NCI-H748 (cell line): ENCODE results near the gene OTOA.
"Not testable (repeated sequence)": the region's sequence is repeated elsewhere in the genome, so short reads cannot be mapped to it uniquely, and the experiment has no call there.

Experiments used
- DNase-seq: peaks from one replicate; lab custom pipeline; 2025; ENCODE audit not compliant: unreplicated experiment; lab: John Stamatoyannopoulos, UW

Gene OTOA

DNA sequence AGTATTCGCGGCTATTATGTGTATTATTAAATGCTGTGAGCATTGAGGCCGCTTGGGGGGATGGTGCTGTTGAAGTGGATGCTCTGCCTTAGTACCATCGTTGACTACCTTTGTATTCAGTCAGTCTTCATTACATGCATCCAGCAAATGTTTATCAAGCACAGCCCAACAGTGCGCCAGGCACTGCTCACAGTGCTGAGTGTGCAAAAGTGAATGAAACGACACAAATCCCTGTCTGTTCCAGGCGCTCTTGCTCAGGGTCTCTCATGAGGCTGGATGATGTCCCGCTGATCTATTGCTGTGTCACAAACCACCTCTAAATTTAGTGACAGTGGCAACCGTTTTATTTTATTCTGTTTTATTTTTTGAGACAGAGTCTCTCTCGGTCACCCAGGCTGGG is 53.8 kb downstream of the OTOA start:
- DNase-seq: no peak

DNA sequence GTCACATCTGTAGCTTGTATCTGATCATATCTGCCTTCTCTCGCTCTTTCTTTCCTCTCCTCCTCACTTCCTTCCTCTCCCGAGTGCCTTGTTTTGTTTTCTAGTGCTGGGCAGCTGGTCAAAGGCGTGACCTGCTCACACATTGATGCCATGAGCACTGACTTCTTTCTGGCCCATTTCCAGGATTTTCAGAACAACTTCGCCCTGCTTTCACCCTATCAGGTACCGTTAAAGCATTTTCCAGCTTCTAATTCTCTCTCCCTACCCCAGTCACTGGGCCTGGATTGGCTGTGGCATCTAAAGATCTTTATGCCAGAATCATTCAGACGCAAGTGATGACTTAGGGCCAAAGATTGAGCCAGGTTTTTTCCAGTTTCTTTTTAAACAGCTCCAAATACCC is 55.5 kb downstream of the OTOA start:
- DNase-seq: no peak

DNA sequence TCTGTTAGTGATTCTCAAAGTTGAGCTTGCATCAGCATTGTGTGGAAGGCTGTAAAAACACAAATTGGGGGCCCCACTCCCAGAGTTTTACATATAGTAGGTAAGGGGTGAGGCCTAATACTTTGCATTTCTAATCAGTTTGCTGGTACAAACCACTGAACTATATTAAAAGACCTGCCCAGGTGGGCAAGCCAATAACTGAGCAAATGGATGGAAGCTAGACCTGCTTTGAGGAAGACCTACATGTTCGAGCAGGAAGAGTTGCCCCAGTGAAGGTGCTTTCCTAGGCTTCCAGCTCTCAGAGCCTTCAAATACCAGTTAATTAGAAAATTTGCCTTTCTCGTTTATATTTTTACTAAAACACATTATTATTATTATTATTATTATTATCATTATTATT is 56.8 kb downstream of the OTOA start:
- no peak for DNase-seq

DNA sequence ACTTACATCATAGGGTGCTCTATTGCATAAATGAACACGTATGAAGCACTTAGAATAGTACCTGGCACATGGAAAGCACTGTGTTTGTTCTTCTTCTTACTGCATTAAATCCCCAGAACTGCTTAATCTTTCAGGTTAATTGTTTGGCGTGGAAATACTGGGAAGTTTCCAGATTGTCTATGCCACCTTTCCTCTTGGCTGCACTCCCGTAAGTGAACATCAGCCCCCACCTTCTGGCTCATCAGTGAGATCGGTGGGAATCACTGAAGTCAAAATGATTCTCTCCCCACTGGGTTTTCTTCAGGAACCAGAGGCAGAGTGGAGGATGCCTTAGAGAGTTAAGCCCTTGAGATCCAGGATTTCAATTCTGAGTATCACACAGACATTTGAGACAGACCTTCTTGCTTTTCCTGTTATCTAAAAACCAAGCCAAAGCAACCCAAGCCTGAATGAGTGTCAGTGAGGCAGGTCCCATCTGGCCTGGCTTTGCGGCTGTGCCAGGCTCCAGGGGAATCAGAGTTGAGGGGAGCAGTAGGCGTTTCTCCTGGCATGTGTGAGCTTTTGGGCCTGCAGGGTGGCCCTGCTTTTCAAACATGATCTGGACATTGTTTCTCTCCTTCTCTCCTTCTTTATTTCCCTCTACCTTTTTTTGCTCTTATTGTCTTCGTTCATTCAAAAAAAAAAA is 59.1 kb downstream of the OTOA start:
- DNase-seq: no peak

DNA sequence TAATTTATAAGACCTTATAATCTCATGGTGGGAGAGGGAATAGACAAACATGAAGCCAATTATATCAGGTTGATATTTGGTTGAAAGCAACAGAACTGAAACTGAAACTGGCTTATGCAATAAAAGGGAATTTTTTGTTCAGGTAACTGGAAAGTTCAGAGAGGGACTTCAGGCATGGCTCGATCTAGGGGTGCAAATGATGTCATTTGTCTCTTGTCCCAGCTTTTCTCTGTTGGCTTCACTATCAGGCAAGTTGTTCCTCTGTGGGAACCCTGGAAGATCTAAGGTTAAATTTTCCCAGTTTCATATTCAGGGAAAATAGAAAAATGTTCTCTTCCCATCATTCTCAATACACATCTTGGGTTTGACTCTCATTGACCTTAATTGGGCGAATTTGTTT is 59.8 kb downstream of the OTOA start:
- DNase-seq: no peak

DNA sequence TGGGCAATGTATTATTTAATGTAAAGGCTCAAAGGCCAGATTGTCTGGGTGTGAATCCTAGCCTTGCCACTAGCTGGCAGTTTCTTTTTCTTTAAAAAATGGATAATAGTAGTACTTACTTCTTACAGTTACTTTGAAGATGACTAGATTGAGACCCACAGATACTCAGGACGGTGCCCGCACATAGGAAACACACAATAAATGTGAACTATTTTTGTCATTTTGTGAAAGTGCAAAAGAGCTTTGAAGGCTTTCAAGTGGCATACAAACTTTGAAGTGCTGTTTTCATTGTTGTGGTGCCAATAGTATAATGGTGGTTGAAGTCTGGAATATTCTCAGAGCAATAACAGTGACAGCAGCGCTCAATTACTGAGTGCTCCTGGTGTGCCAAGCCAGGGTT is 63.6 kb downstream of the OTOA start:
- DNase-seq: no peak

DNA sequence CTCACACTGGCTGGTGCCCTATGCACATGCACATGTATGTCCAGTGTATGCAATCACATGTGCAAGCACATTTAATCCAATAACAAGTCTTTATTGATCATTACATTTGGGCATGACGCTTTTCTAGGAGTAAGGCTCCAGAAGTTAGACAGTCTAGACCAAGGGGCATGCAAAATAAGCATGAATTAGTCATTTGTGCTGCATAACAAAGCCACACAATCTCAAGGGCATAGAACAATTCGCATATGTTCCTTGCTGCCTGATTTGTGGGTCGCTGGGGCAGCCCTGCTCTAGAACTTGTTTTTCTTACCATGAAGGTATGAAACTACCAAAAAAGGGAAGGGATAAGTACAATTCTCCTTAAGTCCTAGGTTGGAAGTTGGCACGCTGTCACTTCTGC is 67.5 kb downstream of the OTOA start:
- not testable (repeated sequence) for DNase-seq

DNA sequence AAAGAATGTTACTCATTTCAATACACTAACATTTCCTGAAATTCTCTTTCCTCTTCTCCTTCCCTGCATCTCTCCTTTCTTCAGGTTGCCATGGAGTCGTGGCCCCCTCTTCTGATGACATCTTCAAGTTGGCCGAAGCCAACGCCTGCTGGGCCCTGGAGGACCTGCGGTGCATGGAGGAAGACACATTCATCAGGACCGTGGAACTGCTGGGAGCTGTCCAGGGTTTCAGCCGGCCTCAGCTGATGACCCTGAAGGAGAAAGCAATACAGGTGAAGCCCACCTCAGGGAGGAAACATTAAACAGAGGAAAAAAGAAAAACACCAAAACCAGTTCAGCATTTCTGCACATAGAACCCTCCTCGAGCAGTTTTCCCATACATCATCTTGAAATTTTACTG is 76.9 kb downstream of the OTOA start:
- not testable (repeated sequence) for DNase-seq

DNA sequence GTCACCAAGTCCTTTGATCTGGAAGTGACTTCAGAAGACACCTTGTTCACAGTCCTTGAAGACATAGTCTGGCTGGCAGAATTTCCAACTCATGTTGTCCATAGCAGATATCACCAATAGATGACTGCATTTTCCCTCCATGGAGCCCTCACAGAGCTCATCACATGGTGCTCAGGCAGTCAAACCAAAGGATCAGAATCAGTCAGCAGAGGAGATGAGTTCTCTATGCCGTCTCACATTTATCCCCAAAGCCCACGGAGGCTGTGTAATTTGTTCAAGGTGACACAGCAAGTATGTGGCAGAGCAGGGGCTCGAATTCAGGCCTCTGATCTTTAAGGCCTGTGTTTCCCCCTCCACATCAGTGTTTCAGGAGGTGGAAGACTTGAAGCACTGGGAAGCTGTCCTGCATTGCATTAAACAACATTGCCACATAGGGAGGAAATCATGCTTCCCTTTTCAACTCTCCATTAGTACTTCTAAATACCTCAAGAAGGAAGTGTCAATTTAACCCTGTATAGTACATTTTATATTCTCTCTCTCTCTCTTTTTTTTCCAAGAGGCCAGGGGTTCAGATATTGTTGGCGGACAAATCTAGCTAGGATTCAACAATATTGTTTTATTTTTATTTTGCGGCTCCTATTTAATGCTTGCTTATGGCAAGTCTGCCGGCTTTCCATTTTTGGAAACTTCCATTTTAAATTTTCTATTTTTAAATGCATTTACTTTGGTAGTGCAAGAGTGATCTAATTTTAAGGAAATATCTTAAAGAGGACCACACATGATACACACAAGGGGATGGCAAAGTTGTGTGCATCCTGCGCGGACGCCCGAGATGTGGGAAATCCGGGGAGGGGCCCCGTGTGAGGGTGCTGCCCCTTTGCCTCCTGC is 92.7 kb downstream of the OTOA start:
- not testable (repeated sequence) for DNase-seq

DNA sequence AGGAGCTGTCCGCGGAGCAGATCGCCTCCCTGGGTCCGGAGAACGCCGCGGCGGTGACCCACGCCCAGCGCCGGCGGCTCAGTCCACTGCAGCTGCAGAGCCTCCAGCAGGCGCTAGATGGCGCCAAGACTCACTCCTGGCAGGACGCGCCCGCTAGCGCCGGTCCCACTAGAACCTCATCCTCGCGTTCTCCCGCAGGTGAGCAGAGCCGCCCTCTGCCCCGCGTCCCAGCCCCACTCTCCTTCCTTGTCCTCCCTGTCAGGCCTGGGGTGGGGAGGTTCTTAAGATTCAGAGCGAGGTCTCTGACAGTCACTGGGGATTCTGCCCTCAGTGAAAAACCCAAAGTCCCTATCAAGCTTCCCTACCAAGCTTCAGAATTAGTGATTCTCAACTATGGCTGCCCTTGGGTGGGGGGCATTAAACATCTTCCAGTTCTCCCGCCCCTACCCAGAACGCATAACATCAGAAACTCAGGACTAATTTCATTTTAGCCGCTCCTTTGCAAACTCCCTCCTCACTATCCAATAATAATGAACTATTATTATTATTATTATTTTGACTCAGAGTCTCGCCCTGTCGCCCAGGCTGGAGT is 93.4 kb downstream of the OTOA start:
- DNase-seq: not testable (repeated sequence)

DNA sequence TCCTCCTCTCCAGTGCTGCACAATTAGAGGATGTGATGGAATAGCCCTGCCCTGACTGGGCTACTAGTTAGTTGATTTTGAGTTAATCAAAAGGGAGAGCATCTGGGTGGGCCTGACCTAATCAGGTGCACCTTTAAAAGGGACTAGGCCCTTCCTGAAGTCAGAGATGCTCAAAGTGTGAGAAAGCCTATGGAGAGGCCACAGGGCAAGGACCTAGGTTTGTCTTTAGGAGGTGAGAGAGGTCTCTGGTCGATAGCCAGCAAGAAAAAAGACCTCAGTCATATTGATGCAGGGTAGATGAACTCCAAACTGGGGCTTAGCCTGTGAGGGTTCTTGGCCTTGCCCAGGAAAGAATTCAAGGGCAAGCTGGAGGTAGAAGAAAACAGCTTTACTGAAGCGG is 104.5 kb downstream of the OTOA start:
- DNase-seq: not testable (repeated sequence)

DNA sequence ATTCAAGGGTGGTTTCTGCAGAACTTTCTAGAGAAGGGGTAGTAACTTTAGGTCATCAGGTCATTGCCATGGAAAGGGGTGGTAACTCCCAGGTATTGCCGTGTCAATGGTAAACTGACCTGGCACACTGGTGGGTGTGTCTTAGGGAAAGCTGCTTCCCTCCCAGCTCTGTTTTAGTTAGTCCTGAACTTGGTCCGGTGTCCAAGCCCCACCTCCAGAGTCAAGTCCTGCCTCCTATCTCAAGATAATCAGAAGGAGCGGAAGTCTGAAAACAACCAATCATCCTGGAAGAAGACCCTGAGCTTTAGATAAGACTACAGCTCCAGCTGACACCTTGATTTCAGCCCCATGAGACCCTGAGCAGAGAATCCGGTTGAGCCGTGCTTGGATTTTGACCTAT is 105.0 kb downstream of the OTOA start:
- not testable (repeated sequence) for DNase-seq

DNA sequence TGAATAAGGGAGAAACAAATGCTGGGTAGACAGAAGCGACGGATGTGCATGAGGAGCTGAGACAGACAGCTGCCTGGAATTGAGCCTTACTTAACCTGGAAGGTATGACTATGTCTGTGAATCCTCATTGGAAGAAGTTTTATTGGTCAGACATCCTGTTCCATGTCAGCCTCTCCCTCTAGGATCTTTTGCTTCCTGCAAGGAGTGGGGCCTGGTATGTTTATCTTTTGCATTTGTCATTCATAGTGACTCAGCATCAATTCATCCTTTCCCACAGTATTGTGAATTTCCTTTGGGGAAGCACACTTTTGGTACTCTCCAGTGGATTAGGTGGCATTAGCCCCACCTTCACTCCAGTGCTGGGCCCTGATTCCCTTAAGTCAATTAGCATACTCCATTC is 105.5 kb downstream of the OTOA start:
- not testable (repeated sequence) for DNase-seq

DNA sequence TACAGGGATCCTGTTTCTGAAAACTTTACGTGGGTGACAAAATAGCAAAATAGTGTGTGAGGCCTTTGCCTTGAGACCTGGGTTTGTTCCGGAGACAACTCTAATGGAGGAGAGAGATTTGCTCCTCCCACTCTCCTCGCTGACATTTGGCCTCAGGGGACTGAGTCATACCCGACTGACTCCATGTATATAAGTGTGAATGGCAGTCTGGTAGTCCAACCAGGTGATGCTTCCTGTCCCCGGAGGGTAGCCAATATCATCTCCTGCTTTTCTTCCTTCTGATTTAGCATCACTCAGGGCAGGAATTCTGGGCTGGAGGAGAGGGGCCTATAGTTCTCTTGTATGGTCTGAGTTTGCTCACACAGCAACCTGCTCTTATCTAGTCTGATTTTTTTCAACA is 106.8 kb downstream of the OTOA start:
- not testable (repeated sequence) for DNase-seq

DNA sequence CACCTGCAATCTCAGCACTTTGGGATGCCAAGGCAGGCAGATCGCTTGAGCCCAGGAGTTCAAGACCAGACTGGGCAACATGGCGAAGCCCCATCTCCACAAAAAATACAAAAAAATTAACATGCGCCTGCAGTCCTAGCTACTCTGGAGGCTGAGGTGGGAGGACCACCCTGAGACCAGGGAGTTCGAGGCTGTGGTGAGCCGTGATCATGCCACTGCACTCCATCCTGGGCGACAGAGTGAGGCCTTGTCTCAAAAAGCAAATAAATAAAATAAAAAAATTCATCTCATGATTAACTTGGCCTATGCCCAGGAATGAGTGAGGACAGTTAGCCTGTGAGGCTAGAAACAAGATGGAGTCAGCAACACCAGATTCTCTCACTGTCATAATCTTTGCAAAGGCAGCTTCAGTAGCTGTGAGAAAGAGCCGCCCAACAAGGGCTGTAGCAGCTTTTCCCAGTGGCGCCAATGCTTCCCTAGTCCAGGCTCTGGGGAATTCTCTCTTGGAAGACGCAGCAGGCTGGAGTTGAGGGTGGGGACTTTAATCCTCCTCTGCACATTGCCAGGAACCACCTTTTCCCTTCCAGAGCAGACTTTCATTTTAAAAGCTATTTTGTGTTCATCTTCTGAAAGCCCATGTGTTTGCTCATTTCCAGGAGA is 108.9 kb downstream of the OTOA start:
- not testable (repeated sequence) for DNase-seq

DNA sequence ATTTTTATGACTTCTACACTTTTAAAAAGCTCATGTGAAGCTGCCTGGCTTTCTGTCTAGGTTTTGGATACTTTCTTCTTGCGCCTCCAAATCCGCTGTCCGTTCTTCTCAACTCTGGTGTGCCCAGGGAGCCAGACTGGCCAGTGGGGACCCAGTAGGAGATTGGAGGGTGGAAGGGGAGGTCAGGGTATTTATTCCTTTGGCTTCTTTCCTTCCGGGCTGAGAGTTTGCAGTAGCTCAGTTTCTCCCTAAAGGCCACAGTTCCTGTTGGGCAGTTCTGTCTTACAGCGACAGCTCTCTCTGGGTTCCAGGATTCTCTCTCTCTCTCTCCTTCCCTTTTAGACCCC is 109.4 kb downstream of the OTOA start:
- DNase-seq: not testable (repeated sequence)

DNA sequence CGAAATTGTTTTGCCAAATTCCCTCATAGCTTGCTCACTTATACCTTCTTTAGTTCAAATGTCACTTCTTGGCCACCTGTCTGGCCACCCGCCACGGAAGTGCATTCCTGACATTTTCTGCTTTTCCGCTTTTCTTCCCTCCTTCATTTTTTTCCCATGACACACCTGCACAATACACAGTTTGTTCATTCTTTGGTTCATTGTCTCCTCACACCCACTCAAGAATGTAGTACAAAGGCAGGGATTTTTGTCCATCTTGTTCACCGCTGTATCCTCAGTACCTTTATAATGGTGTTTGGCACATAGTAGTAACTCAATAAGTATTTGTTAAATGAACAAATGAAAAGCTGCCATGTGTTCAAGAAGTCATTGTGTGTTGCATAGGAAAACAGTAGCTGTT is 116.8 kb downstream of the OTOA start:
- DNase-seq: not testable (repeated sequence)

DNA sequence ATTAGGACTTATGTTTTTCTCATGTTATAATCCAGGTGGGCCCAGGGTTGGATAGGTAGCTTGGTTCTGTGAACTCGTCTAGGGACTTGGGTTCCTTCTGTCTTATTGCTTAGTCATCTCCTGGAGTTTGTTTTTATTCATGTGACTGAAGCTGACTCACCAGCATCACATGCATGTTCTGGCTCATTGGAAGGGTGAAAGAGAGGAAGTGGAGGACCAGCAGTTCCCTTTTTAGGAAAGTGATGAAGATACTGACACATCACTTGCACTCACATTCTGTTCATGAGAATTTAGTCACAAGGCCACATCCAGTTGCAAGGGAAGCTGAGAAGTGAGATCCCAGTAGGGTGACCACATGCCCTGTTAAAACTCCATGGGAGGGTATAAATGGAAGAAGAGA is 126.7 kb downstream of the OTOA start:
- not testable (repeated sequence) for DNase-seq

DNA sequence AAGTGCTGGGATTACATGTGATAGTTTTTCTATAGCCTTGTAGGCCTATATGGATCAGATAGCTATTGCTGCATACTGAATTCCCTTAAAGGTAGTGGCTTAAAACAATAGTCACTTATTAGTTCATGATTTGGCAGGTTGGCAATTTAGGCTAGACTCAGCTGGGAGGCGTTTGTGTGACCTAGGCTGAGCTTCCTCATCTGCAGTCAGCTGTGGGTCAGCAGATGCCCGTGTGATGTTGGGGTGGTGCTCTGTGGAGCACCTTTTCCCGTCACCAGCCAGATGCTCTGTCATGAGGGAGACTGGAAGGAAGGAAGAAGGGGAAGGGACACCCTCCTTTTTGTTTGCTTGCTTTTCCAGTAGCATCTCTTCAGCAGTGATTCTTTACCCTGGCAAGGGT is 129.5 kb downstream of the OTOA start:
- not testable (repeated sequence) for DNase-seq

DNA sequence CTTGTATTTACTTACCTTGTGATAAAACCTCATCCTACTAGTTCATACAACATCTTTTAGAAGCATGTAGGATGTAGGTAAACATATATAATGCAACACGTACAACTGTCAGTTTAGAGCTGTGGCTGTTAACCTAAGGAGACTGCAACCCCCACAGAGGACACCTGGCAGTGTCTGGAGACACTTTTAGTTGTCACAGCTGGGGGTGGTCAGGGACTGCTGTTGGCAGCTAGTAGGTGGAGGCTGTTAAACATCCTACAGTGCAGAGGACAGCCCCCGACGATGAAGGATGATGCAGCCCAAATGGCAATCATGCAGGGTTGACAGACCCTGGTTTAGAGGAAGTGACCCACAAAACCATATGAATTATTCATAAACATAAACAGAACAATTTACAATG is 134.8 kb downstream of the OTOA start:
- not testable (repeated sequence) for DNase-seq

DNA sequence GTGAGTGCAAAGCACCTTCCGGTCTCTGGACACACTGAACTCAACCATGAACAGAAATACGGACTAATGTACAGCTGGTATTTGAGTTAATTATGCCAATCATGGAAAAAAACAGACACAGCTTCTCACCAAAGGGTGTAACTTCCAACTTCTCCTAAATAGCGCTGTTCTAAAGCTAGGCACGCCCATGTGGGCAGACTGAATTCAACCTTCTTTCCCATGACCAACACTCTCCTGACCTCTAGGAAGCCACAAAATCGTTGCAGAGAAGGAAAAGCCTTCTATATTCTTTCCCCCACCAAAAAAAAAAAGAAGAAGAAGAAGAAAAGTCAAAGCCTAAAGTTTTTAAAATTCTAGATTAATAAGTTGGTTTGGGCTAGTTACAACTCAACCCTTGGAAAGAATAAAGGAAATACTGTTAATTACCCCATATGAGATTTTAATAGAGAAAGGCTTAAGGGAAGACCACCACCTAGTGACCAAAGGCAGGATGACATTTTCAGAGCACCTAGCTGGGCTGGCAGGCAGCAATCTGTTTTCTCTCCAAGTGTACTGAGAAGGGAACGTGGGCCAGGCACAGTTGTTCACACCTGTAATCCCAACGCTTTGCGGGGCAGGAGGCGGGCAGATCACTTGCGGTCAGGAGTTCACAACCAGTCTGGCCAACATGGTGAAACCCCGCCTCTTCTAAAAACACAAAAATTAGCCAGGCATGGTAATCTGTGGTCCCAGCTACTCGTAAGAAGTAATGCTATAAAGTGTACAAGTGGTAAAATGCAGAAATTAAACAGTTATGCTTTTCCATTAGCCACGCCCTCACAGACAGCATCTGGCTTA is 138.0 kb downstream of the OTOA start:
- DNase-seq: peak; percentile 14
